Measurements from ENCODE around the gene OR2A14. TPM values are rescaled to one million over a fixed set of nuclear protein-coding genes. Genes with fewer than 3 reads are reported as not detected.

The OR2A14 gene, protein sequence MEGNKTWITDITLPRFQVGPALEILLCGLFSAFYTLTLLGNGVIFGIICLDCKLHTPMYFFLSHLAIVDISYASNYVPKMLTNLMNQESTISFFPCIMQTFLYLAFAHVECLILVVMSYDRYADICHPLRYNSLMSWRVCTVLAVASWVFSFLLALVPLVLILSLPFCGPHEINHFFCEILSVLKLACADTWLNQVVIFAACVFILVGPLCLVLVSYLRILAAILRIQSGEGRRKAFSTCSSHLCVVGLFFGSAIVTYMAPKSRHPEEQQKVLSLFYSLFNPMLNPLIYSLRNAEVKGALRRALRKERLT
- total RNA-seq = not detected in 2 replicates

DNA sequence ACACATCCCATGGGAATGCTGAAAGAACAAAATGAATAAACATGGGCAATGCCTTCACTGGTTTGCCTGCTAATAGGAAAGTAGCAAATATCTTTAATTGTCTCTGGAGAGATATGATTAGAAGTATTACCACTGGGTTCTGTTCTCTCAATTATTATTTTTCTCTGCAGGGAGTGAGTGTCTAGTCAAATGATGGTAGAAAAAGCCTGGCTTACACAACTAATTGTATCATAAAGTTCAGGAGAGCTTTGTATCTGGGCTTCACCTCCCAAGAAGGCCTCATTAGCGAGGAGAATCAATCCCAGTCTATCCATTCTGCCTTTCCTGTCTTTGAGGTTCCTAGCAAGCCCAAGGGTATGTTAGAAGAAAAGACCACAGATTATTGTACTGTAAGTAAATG is at the start of gene OR2A14:
Gene OR2A14, plus strand, starts transcription at position 301 of the 400 bp plus-strand sequence. CDS start 5,937 bp downstream, outside the sequence.
- Mint-ChIP-seq H3K9me3 (no peaks in the 10 kb centered on the region), H3K36me3 (ENCODE audit: low read depth) (no peaks in the 10 kb centered on the region), H3K4me3 (no peak within 1 kb of the TSS), H3K27ac (no peak within 1 kb of the TSS), H3K4me1 (ENCODE audit: low read depth) (no peaks in the 10 kb centered on the region), H3K27me3 (ENCODE audit: insufficient read depth) (peaks cover 2% of the 10 kb centered on the region)
- intact Hi-C loops (cut with micrococcal nuclease) = no loop called here
- DNase-seq (ENCODE audit: low spot score) = no peak

DNA sequence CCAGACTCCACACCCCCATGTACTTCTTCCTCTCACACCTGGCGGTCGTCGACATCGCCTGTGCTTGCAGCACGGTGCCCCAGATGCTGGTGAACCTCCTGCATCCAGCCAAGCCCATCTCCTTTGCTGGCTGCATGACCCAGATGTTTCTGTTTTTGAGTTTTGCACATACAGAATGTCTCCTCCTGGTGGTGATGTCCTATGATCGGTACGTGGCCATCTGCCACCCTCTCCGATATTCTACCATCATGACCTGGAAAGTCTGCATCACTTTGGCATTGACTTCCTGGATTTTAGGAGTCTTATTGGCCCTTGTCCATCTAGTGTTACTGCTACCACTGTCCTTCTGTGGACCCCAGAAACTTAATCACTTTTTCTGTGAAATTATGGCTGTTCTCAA is 48.6 kb upstream of the OR2A14 start:
- intact Hi-C loops (cut with micrococcal nuclease) = no loop called here
- H3K4me3 Mint-ChIP-seq = no peak overlapping the region
- no peak for DNase-seq (ENCODE audit: low spot score)

DNA sequence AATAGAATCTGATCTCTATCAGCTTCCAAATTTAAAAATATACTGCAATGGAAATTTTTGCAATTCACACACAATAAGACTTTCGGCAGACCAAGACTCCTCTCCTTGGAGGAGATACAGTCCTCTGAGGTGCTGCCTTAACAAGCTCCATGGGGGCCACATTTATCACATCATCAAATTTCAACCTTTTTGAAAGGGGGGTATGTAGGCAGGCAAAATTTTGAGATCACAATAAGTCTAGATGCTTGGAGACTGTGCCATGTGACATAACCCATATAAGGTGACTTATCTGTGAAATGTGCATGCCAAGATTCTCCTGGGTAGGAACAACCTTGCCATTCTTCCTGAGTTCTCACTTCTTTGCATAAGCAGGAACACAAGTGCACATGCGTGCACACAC is 37.0 kb upstream of the OR2A14 start, which contains the start of gene OR2A12:
Gene OR2A12, plus strand, starts transcription at position 301 of the 400 bp plus-strand sequence. CDS start 8,830 bp downstream, outside the sequence.
- no peak within 1 kb of the TSS for H3K27ac Mint-ChIP-seq
- no peak for DNase-seq (ENCODE audit: low spot score)
- H3K4me1 Mint-ChIP-seq (ENCODE audit: low read depth) = no peaks in the 10 kb centered on the region
- peaks cover 5% of the 10 kb centered on the region for H3K9me3 Mint-ChIP-seq
- peaks cover 4% of the 10 kb centered on the region for H3K27me3 Mint-ChIP-seq (ENCODE audit: insufficient read depth)
- H3K4me3 Mint-ChIP-seq = no peak within 1 kb of the TSS
- no peaks in the 10 kb centered on the region for H3K36me3 Mint-ChIP-seq (ENCODE audit: low read depth)
- intact Hi-C loops (cut with micrococcal nuclease) = no loop called here

More for the DNA sequence above, 48.6 kb upstream of the OR2A14 start:
- Mint-ChIP-seq H3K36me3 (ENCODE audit: low read depth) (no peaks in the 10 kb centered on the region), H3K9me3 (no peaks in the 10 kb centered on the region), H3K27me3 (ENCODE audit: insufficient read depth) (no peaks in the 10 kb centered on the region), H3K27ac (no peak overlapping the region), H3K4me1 (ENCODE audit: low read depth) (no peaks in the 10 kb centered on the region)

DNA sequence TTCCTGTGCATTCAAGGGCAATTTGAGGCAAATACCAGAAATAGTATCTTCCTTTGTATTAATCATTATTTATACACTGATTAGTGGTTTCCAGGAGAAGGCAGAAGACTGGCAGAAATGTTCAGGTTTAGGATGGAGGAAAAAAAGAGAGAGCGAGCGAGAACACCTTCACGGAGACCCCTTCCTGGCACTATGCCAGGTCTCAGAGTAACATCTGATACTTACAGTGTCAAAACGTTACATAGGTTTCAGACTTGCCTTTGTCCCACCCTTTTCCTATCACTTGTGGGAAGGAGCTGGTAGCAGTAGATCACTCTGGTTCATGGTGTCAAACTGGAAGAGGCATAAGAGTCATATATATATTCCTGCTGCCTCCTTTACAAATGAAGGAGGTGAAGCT is 36.2 kb upstream of the OR2A14 start:
- H3K4me3 Mint-ChIP-seq = no peak overlapping the region
- no peaks in the 10 kb centered on the region for H3K36me3 Mint-ChIP-seq (ENCODE audit: low read depth)
- H3K27ac Mint-ChIP-seq = no peak overlapping the region
- H3K27me3 Mint-ChIP-seq (ENCODE audit: insufficient read depth) = peaks cover 4% of the 10 kb centered on the region
- intact Hi-C loops (cut with micrococcal nuclease) = no loop called here
- no peak for DNase-seq (ENCODE audit: low spot score)
- peaks cover 5% of the 10 kb centered on the region for H3K9me3 Mint-ChIP-seq
- H3K4me1 Mint-ChIP-seq (ENCODE audit: low read depth) = no peaks in the 10 kb centered on the region

DNA sequence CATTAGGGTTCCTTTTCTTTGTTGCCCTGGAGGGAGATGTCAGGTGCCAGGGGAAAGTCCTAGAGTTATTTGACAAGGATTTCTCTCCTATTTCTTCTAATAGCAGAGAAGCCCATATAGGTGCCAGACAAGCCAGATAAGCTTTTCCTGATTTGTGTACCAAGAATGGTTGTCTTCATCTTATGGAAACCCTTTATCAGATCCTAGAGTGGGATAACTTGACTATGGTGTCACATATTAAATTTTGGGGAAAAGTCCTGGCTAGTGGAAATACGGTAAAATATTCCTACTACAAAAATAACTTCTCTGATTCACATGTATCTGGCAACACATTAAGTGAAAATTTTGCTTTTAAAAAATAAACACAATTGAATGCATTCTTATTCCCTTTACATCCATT is 35.7 kb upstream of the OR2A14 start:
- Mint-ChIP-seq H3K27me3 (ENCODE audit: insufficient read depth) (peaks cover 4% of the 10 kb centered on the region), H3K27ac (no peak overlapping the region), H3K9me3 (peaks cover 5% of the 10 kb centered on the region), H3K4me1 (ENCODE audit: low read depth) (no peaks in the 10 kb centered on the region), H3K36me3 (ENCODE audit: low read depth) (no peaks in the 10 kb centered on the region), H3K4me3 (no peak overlapping the region)
- intact Hi-C loops (cut with micrococcal nuclease) = no loop called here
- DNase-seq (ENCODE audit: low spot score) = no peak

DNA sequence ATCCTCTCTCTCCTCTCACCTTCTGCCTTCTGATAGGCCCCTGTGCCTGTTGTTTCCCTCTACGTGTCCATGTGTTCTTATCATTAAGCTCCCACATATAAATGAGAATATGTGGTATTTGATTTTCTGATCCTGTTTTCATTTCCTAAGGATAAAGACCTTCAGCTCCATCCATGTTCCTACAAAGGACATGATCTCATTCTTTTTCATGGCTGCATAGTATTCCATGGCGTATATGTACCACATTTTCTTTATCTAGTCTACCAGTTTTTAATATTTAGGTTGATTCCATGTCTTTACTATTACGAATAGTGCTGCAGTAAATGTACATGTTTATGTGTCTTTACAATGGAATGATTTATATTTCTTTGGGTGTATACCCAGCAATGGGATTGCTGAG is 32.3 kb upstream of the OR2A14 start:
- Mint-ChIP-seq H3K27me3 (ENCODE audit: insufficient read depth) (peaks cover 4% of the 10 kb centered on the region), H3K4me3 (no peak overlapping the region), H3K9me3 (peaks cover 5% of the 10 kb centered on the region), H3K4me1 (ENCODE audit: low read depth) (no peaks in the 10 kb centered on the region), H3K27ac (no peak overlapping the region), H3K36me3 (ENCODE audit: low read depth) (no peaks in the 10 kb centered on the region)
- intact Hi-C loops (cut with micrococcal nuclease) = no loop called here
- DNase-seq (ENCODE audit: low spot score) = no peak

DNA sequence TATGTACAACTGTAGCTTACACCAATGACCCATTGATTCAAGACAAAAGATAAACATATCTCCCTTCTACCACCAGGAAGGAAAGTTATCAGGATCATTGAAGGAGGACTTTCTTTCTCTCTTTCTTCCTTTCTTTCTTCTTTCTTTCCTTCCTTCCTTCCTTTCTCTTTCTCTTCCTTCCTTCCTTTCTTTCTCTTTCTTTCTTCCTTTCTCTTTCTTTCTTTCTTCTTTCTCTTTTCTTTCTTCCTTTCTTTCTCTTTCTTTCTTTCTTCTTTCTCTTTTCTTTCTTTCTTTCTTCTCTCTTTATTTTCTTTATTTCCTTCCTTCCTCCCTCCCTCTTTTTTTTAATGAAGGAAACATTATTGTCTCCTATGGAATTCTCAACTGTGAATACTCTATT is 24.2 kb upstream of the OR2A14 start:
- no peak overlapping the region for H3K4me3 Mint-ChIP-seq
- no peak overlapping the region for H3K27ac Mint-ChIP-seq
- no peaks in the 10 kb centered on the region for H3K4me1 Mint-ChIP-seq (ENCODE audit: low read depth)
- DNase-seq (ENCODE audit: low spot score) = no peak
- no peaks in the 10 kb centered on the region for H3K9me3 Mint-ChIP-seq
- H3K36me3 Mint-ChIP-seq (ENCODE audit: low read depth) = no peaks in the 10 kb centered on the region
- H3K27me3 Mint-ChIP-seq (ENCODE audit: insufficient read depth) = peaks cover 2% of the 10 kb centered on the region
- intact Hi-C loops (cut with micrococcal nuclease) = no loop called here

DNA sequence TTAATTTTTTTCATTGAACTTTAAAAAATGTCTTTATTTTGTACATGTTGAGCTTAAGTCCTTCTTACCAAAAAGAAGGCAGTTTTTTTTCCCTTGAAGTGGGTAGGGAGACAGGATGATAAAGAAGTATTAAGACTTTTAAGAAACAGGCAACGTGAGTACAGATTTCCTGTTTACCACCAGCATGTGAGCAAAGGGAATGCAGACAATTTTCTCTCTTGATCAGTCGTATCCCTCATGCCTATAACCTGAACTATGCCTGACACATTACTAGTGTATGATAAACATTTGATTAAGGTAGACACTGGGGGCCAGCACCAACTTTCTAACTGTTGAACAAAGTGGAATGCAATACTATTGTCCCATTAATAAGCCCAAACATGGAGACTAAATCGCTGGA is 22.4 kb upstream of the OR2A14 start:
- Mint-ChIP-seq H3K36me3 (ENCODE audit: low read depth) (no peaks in the 10 kb centered on the region), H3K27me3 (ENCODE audit: insufficient read depth) (peaks cover 2% of the 10 kb centered on the region), H3K4me3 (no peak overlapping the region), H3K27ac (no peak overlapping the region), H3K4me1 (ENCODE audit: low read depth) (no peaks in the 10 kb centered on the region), H3K9me3 (no peaks in the 10 kb centered on the region)
- DNase-seq (ENCODE audit: low spot score) = no peak
- intact Hi-C loops (cut with micrococcal nuclease) = no loop called here

DNA sequence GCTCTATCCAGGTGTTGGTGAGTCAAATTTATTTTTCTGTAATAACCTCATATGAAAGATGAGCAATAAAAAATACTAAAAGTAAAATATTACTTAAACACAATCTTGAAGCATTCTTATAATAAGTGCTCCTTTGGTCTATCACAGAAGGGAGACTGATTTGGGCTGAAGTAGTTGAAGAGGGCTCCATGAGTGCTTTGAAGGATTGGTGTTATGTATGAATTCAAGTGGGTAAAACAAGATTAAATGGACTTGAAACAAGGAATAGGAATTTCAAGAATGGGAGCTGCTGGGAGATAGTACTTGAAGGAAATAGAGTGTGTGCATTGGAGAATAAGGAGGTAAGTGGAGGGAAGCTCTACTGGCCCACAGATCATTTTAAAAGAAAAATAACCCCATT is 20.9 kb upstream of the OR2A14 start:
- no peak for DNase-seq (ENCODE audit: low spot score)
- Mint-ChIP-seq H3K4me3 (no peak overlapping the region), H3K27ac (no peak overlapping the region), H3K4me1 (ENCODE audit: low read depth) (no peaks in the 10 kb centered on the region), H3K36me3 (ENCODE audit: low read depth) (no peaks in the 10 kb centered on the region), H3K9me3 (no peaks in the 10 kb centered on the region), H3K27me3 (ENCODE audit: insufficient read depth) (peaks cover 2% of the 10 kb centered on the region)
- intact Hi-C loops (cut with micrococcal nuclease) = no loop called here

DNA sequence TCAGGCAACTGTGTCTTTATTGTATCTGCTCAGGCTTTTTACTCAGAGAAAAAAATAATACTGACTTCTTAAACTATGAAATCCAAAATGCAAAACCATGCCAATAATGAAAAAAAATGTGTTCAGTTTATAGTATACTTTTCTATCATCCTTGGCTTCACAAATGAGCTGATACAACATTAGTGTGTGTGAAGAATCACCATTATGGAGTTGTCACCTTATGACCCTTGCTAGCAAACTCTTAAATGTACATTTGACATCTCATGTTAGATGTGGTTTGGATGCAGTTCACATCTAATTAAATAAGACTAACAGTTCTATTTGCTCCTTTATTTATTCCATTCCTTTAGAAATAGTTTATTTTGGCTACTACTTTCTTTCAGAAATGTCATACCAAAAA is 17.8 kb upstream of the OR2A14 start:
- Mint-ChIP-seq H3K9me3 (no peaks in the 10 kb centered on the region), H3K4me3 (no peak overlapping the region), H3K4me1 (ENCODE audit: low read depth) (no peaks in the 10 kb centered on the region), H3K36me3 (ENCODE audit: low read depth) (no peaks in the 10 kb centered on the region), H3K27ac (no peak overlapping the region), H3K27me3 (ENCODE audit: insufficient read depth) (peaks cover 2% of the 10 kb centered on the region)
- no peak for DNase-seq (ENCODE audit: low spot score)
- intact Hi-C loops (cut with micrococcal nuclease) = no loop called here

DNA sequence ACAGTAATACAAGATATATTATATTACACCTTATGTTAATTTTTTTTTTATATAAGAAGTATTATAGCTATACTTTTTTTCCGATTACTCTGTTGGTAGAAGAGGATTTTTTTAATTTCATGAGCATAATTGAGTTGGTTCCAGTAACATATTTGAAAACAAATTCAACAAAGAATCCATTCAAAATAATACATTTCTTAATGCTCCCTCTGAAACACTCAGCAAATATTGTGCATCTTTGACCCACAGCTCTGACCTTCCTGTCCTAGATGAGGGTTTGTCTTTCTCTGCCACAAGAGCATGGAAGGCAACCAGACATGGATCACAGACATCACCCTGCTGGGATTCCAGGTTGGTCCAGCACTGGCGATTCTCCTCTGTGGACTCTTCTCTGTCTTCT is 13.7 kb upstream of the OR2A14 start, which contains the start of gene OR2A2:
Gene OR2A2, plus strand, starts transcription at position 301 of the 400 bp plus-strand sequence. Its CDS starts 0 bp downstream, at position 301.
- H3K4me1 Mint-ChIP-seq (ENCODE audit: low read depth) = no peaks in the 10 kb centered on the region
- DNase-seq (ENCODE audit: low spot score) = no peak
- H3K4me3 Mint-ChIP-seq = no peak within 1 kb of the TSS
- H3K27me3 Mint-ChIP-seq (ENCODE audit: insufficient read depth) = peaks cover 15% of the 10 kb centered on the region
- intact Hi-C loops (cut with micrococcal nuclease) = no loop called here
- H3K27ac Mint-ChIP-seq = no peak within 1 kb of the TSS
- H3K36me3 Mint-ChIP-seq (ENCODE audit: low read depth) = no peaks in the 10 kb centered on the region
- H3K9me3 Mint-ChIP-seq = no peaks in the 10 kb centered on the region

DNA sequence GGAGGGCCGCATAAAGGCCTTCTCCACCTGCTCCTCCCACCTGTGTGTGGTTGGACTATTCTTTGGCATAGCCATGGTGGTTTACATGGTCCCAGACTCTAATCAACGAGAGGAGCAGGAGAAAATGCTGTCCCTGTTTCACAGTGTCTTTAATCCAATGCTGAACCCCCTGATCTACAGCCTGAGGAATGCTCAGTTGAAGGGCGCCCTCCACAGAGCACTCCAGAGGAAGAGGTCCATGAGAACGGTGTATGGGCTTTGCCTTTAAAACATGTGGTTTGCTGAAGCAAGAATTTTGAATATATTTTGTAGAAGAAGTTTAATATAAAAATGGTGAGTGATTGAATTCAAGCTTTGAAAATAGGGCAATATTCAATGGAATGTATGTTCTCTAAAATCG is 12.7 kb upstream of the OR2A14 start:
- Mint-ChIP-seq H3K36me3 (ENCODE audit: low read depth) (no peaks in the 10 kb centered on the region), H3K27me3 (ENCODE audit: insufficient read depth) (peaks cover 15% of the 10 kb centered on the region), H3K27ac (no peak overlapping the region), H3K4me1 (ENCODE audit: low read depth) (no peaks in the 10 kb centered on the region), H3K4me3 (no peak overlapping the region), H3K9me3 (no peaks in the 10 kb centered on the region)
- intact Hi-C loops (cut with micrococcal nuclease) = no loop called here
- no peak for DNase-seq (ENCODE audit: low spot score)

DNA sequence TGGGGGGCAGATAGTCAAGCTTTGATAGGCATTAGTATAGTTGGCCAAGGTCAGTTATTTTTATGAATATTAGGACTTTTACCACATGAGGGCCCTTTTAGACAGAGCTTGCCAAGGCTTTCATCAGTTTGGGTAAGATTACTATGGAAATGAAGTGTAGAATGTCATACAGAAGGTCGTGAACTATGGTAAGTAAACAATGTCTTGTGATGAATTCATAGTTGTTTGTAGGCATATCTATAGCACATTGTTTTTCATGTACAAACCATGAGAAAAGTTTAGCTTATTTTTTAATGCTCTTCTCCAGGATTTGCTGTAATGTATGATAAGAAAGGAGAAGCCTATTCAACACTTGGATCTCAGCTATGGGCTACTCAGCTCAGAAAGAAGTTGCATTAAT is 9.3 kb upstream of the OR2A14 start:
- Mint-ChIP-seq H3K4me1 (ENCODE audit: low read depth) (no peaks in the 10 kb centered on the region), H3K4me3 (no peak overlapping the region), H3K27me3 (ENCODE audit: insufficient read depth) (peaks cover 15% of the 10 kb centered on the region), H3K9me3 (no peaks in the 10 kb centered on the region), H3K27ac (no peak overlapping the region), H3K36me3 (ENCODE audit: low read depth) (no peaks in the 10 kb centered on the region)
- intact Hi-C loops (cut with micrococcal nuclease) = no loop called here
- DNase-seq (ENCODE audit: low spot score) = no peak

DNA sequence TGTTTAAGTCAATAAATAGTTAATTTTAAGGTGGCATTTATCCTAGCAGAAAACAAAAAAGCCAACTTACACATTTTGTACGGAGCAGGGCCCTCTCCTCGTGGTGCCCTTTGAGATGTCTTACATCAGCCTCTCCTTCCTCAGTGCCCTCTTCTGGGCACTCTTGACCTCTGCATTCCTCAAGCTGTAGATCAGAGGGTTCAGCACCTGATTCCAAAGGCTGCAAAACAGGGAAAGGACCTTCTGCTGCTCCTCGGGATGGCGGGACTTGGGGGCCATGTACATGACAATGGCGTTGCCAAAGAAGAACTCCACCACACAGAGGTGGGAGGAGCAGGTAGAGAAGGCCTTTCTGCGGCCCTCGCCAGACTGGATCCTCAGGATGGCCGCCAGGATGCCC is 4.6 kb upstream of the OR2A14 start:
- Mint-ChIP-seq H3K4me3 (no peak overlapping the region), H3K9me3 (no peaks in the 10 kb centered on the region), H3K36me3 (ENCODE audit: low read depth) (no peaks in the 10 kb centered on the region), H3K4me1 (ENCODE audit: low read depth) (no peaks in the 10 kb centered on the region), H3K27ac (no peak overlapping the region), H3K27me3 (ENCODE audit: insufficient read depth) (peaks cover 10% of the 10 kb centered on the region)
- intact Hi-C loops (cut with micrococcal nuclease) = no loop called here
- DNase-seq (ENCODE audit: low spot score) = no peak

All from activated T-helper 1 cell treated with anti-CD3 and anti-CD28 coated beads, Interleukin-12 subunit alpha, Interleukin-12 subunit beta, Interleukin-2, Interleukin-4 antibody, amounts not matched to agents 30 ng/mL and 10 ng/mL and 1 ng/mL, durations not matched to agents 14 hours and 24 hours and 36 hours (primary cell).